SW480 (cell line): ENCODE results near the gene HOXA4.
A peak's percentile ranks its signal among the peaks of the same experiment; 100 is the strongest.

Source experiments
- DNase-seq: peaks from one replicate; pipeline ENCODE4 v3.0.0-alpha.2; 2016; ENCODE audit warnings: low spot score

HOXA4 gene

GRCh38 chr7:27116962-27117886, 13.3 kb downstream of the HOXA4 start:
- DNase-seq: no peak

DNA sequence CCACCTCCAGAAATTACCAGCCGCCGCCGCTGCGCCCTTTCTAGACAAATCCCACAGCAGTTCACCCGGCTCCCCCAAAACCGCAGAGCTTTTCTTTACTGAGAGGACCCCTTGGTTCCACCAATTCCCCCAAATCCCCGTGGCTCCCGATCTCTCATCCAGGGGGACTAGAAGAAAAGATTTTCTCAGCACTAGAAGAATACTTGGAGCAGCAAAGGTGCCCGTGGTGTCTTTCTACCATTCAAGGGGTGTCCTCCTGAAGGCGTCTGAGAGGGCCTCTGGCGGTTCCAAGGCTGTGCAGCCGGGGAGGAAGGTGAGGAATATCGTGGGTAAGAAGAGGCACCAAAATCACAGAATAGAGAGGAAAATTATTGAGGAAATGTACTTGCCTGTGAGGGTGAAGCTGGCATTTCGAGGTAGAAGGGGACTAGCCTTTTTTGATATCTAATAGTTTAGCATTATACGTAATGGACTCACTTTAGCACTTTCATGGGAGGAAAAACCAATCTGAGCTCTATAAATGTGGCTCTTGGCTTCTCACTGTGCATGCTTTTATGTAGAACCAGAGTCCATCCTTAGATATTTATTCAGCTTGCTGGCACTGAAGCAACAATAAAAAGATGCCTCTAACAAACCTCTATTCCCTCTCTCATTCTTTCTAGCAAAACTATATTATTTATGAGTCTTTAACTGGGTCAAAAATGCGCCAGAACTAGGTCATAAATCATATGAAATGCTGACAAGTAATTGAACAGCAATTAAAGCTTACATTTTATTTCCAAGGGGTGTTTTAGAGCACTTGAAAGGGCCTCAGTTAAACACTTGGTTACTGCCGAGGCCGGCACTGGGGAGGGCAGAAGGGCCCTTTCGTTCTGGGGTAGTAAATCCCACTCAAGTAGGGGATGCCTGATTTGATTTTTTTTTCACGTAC, 14.3 kb downstream of the HOXA4 start:
- no peak for DNase-seq

DNA sequence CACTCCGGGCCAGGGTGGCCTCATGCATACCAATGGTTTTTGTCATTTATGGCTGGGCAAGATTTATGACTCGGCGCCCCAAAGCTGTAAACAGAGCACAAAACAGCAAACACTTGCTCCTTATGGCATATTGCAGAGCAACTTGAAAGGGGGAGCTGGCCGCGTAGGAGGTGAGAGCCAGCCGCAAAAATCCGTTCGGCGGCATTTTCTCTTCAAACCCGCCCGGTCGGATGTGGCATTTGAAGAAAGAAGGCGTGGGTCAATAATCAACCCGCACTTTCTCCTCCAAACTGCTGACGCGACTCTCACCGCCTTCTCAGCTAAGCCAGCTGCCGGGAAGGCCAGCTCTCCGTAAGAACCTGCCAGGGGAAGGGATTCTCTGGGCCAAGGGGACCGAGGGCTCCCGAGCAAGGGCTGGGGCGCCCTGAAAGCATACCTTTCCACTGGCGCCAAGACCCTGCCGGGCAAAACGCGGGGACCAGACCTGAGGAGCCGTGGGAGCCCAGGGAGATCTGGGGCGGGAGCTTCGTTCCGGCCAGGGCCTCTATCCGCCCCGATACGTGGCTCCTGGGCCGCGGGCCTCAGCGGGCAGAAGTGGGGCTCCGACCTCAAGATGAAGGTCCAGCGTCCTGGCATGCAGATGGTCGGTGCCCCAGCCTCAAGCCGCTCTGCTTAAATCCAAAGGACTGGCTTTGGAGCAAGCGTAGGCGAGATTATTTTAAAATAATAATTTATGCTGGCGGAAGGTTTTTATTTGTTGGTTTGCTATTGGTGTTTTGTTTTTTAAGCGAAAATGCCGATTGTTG, 15.1 kb downstream of the HOXA4 start:
- peak; percentile 96 for DNase-seq

DNA sequence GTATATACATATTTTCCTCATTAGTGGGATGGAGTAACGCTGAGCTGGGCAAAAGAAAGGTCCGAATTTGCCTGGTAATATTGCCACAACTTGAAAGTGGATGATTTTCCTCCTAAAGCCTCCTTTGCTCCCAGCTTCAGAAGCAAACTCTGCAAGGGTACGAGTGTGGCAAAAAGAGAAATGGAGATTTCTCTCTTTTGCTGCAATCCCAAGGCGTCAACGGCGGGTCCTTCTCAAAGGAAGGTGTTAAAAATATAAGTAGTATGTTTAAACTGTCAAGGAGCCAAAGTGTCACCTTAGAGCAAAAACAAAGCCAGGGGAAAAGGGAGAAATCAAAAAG, 15.7 kb downstream of the HOXA4 start:
- DNase-seq: no peak

GRCh38 chr7:27113991-27114769, 16.4 kb downstream of the HOXA4 start:
- DNase-seq: no peak

- no peak for DNase-seq
Measured at GRCh38 chr7:27112955-27113949, 17.3 kb downstream of the HOXA4 start.

GRCh38 chr7:27112361-27112760, 18.2 kb downstream of the HOXA4 start:
- no peak for DNase-seq

DNA sequence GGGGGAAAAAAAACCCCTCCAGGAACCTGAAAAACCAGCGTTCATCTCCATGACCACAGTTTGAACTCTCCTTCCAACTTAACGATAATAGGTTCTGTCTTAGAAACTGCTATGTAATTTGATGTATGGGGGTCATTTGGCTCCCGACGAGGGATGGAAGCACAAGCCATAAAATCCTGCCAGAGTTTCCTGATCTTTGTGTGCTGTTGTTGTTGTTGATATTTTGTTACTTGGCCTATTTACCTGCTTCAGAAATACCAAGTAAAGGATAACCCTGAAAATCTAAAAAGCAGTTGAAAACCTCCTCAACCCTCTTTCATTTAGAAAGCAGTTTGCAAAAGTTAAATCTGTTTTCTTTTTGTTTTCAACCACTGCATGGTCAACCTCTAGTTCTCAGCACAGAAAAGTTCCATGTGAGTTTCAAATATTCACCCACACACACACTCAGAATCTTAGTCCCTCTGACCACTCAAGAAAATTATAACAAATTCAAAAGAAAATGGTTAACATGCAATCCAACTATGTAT, 18.7 kb downstream of the HOXA4 start:
- DNase-seq: no peak

GRCh38 chr7:27111042-27111750, 19.4 kb downstream of the HOXA4 start:
- DNase-seq: no peak

GRCh38 chr7:27110186-27111031, 20.1 kb downstream of the HOXA4 start:
- no peak for DNase-seq

DNA sequence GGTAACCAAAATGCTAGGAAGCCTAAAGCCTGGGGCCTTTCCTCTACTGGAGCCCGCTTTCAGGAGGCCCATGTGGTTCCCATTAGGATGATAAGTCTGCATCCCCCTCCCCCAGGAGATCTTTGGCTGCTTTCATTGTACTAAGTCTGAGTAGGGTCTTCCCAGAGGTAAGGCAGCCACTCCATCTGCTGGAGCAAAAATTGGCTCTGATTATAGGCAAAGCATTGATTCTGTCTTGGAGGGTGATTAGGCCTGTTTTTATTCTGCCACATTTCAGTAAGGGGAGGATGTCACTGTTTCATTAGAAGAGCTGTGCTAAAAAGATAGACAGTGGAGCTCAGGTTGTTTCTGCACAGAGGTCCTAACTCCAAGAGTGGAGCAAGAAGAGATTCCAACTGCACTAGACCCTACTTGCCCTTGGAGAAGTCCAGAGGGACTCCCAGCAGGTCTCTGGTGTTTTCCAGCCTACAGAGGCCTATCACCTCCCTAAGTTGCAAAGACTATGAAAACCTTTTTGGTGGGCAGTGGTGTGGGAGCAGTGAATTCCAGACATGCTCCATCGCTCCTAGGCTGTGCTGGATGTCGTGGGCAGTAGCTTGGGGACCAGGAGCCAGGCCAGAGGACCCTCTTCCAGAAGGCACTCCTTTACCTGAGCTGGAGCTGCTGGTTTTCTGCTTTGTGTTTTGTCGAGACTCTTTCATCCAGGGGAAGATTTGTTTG, 20.9 kb downstream of the HOXA4 start:
- no peak for DNase-seq

DNA sequence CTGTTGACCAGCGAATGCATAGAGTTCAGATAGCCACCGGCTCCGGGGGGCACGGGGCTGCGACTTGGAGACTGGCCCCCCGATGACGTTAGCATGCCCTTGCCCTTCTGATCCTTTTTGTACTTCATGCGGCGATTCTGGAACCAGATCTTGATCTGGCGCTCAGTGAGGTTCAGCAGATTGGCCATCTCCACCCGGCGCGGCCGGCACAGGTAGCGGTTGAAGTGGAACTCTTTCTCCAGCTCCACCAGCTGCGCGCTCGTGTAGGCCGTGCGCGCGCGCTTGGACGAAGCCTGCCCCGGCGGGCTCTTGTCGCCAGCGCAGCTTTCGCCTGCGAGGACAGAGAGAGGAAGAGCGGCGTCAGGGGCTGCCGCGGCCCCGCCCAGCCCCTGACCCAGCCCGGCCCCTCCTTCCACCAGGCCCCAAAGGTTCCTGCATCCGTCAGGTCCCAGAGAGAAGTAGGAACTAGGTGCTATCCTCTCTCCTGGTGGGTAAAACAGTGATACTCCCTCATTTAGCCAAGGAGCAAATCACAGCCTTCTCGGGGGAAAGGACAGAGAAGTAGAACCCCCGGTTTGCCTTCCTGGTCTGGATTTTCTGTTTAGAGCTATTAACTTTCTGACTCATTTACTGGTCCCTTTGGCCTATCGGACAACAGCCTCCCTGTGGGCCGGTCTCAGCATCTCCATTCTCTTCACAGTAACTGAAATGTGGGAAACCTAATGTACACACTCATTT, 22.0 kb downstream of the HOXA4 start:
- DNase-seq: no peak

DNA sequence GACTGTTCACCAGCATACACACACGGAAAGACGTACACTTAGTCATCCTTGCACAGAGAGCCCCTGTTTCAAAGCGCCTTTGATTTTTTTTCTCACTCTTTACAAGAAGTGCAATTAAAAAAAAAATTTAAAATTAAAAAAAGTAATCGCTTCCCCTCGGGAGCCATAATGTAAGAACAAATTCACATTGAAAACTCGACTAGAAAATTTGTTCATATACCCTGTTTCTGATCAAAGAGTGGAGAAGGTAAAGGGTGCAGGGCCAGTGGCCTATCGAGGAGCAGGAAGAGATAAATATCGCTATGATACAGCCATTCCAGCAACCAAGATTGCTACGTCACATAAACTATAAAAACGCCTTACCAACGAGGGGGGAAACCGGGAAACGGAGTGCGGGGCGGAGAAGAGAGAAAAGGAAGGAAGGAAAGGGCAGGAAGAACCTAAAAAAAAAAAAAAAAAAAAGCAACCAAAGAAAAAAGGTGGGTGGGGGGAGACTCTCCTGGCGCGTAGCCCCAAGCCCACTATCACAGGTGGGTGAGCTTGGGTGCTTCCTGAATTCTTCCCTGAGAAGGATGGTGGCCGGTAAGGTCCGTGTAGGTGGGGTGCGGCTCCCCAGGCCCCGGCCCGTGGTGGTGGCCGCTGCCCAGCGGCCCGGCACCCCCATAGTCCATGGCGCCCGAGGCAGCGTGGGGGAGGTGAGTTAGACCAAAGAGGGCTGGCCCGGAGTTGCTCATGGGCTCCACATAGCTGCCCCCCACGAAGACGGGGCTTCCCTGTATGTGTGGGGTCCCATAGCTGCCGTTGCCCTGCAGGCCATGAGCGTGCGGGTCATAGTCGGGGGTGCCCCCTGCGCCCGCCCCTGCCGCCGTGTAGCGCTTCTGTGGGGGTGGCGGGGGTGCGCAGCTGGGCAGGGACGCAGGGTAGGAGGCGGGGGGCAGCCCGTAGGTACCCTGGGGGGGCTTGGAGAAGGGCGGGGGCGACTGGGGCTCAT, 22.9 kb downstream of the HOXA4 start:
- no peak for DNase-seq

- DNase-seq: no peak
Measured at GRCh38 chr7:27106901-27107240, 23.7 kb downstream of the HOXA4 start.

DNA sequence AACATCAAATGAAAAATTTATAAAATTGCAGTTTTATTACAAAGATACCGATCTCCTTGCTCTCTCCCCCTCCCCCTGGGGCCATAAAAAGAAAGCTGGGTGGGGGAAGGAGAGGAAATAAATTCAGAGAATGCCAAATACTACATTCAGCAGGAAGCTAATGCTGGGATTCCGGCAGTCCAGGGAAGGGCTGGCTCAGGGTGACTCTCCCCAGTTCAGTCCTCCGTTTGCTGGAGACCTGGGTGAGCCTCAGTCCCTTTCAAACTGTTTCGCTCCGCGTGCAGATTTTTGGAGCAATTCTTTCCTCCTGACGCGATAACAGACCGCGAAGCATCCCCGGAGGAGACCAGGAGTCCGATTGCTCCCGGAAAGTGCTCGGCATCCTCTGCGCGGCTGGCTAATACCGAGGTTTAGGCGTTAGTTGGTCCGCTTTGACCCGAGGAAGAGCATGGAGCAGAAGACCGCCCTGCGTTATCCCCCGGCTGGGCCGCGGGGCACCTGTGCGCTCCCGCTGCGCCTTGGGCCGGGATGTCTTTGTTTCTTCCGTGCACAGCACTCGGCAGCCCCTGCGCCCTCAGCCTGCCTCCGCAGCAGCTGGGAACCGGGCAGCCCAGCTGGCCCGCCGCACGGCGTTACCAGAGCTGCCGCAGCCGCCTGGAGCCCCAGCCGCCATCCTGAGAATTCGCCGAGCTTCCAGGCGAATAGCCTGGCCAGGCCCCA, 24.2 kb downstream of the HOXA4 start:
- no peak for DNase-seq
